Measurements from ENCODE around the gene FARP2.

DNA sequence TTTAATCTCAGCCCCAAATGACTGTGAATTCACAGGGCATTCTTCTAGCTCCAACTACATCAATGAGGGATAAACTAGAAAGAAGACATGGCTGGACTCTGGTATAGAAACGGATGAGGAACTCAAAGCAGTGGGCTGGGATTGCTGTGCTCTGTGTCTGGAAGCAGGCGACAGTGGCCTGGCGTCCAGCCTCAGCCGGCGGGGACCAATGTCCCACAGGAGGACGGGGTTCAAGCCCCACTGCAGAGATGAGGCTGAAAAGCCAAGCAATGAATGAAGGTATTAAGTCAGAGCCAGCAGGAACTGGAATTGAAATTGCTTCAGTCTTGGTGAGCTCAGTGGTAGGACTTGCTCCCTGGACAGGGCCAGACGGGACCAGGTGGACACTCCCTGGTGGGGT, 178.2 kb downstream of the FARP2 start:
- TF ChIP-seq, protein P1, sequence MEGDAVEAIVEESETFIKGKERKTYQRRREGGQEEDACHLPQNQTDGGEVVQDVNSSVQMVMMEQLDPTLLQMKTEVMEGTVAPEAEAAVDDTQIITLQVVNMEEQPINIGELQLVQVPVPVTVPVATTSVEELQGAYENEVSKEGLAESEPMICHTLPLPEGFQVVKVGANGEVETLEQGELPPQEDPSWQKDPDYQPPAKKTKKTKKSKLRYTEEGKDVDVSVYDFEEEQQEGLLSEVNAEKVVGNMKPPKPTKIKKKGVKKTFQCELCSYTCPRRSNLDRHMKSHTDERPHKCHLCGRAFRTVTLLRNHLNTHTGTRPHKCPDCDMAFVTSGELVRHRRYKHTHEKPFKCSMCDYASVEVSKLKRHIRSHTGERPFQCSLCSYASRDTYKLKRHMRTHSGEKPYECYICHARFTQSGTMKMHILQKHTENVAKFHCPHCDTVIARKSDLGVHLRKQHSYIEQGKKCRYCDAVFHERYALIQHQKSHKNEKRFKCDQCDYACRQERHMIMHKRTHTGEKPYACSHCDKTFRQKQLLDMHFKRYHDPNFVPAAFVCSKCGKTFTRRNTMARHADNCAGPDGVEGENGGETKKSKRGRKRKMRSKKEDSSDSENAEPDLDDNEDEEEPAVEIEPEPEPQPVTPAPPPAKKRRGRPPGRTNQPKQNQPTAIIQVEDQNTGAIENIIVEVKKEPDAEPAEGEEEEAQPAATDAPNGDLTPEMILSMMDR (conservative IDR thresholded peaks at IDR 0.05 in 1 of 2, IDR thresholded peaks at IDR 0.05 in 1 of 2; ENCODE audit: low read depth in 1 of 2, low read length in 2 of 2) = no peak
- no peak for TF ChIP-seq EZH2 (IDR thresholded peaks at IDR 0.05; ENCODE audit: low read length, missing control alignments)
